Suprapubic skin (tissue), 4 donors: ENCODE data around the gene MIS12. TPM values are rescaled to one million over a fixed set of nuclear protein-coding genes. Genes with fewer than 3 reads are reported as not detected.
A peak's percentile ranks its signal among the peaks of the same experiment; 100 is the strongest.

Source experiments
- DNase-seq, 2 donors: peaks; one replicate each; pipeline ENCODE4 v3.0.0-alpha.2; 2019; ENCODE audit warnings: low spot score in 2 of 2
- H3K27ac ChIP-seq: fragments of 200-600 bp; sonication (generic); one replicate; pipeline ENCODE4 v1.5.1; 2019
- H3K27me3 ChIP-seq: fragments of 200-600 bp; sonication (generic); one replicate; pipeline ENCODE4 v1.5.1; 2019
- H3K36me3 ChIP-seq: fragments of 200-600 bp; sonication (generic); one replicate; pipeline ENCODE4 v1.5.1; 2019
- H3K4me1 ChIP-seq: fragments of 200-600 bp; sonication (generic); one replicate; pipeline ENCODE4 v1.5.1; 2019
- H3K4me3 ChIP-seq: fragments of 200-600 bp; sonication (generic); one replicate; pipeline ENCODE4 v1.5.1; 2019; ENCODE audit warnings: mild to moderate bottlenecking
- H3K9me3 ChIP-seq: fragments of 200-600 bp; sonication (generic); one replicate; pipeline ENCODE4 v1.5.1; 2019
- CTCF ChIP-seq, 2 donors: fragments of 200-600 bp in 1 of 2; fragments of 450-650 bp in 1 of 2; sonication (generic) in 1 of 2; IDR thresholded peaks; one replicate each; pipeline ENCODE4 v1.5.1; 2016 to 2019; ENCODE audit warnings: antibody characterized with exemption in 2 of 2, mild to moderate bottlenecking in 1 of 2, moderate library complexity in 1 of 2
- EP300 ChIP-seq: sonication (generic); formaldehyde crosslinking; IDR thresholded peaks from one replicate; pipeline ENCODE4 v1.6.1; 2017; ENCODE audit warnings: antibody characterized with exemption
- POLR2A ChIP-seq, 2 donors: fragments of 450-650 bp; IDR thresholded peaks; one replicate each; pipeline ENCODE4 v1.6.1; 2017; ENCODE audit warnings: antibody characterized with exemption in 2 of 2, mild to moderate bottlenecking in 2 of 2, moderate library complexity in 2 of 2
- POLR2AphosphoS5 ChIP-seq, 3 donors: sonication (generic); formaldehyde crosslinking; IDR thresholded peaks; one replicate each; pipeline ENCODE4 v1.6.1; 2017; ENCODE audit warnings: antibody characterized with exemption in 3 of 3
- WGBS: methylation state at CpG from one replicate; pipeline ENCODE4 v1.1.5; 2018; 5-methylcytosine and 5-hydroxymethylcytosine counted together
- total RNA-seq, 4 donors: library from RNA; depleted of rRNA; stranded (reverse); fragments of >200 nt; gene quantifications; one replicate each; pipeline ENCODE4 v1.1.0, GENCODE V29; 2016

MIS12 gene
- total RNA-seq, 4 donors from 2014 or later = 5.8 to 15.2 (median 8.1) TPM

- H3K27ac ChIP-seq = no peak overlapping the region
- DNase-seq = no peak
- H3K36me3 ChIP-seq = peaks cover 54% of the 10 kb centered on the region
- H3K9me3 ChIP-seq = no peaks in the 10 kb centered on the region
- H3K27me3 ChIP-seq = no peaks in the 10 kb centered on the region
- 98% methylated on average over 6 of the region's 6 CpGs for WGBS
- no peak overlapping the region for H3K4me3 ChIP-seq
- H3K4me1 ChIP-seq = peaks cover 5% of the 10 kb centered on the region
- TF ChIP-seq POLR2A (IDR thresholded peaks at IDR 0.05) (no peak), POLR2AphosphoS5 (IDR thresholded peaks at IDR 0.05) (no peak), CTCF (IDR thresholded peaks at IDR 0.05) (no peak), EP300 (no peak)
Measured at GRCh38 chr17:5443728-5444127, 42.6 kb upstream of the MIS12 start.

GRCh38 chr17:5444209-5444608, 42.2 kb upstream of the MIS12 start:
- Histone ChIP-seq H3K4me3 (no peak overlapping the region), H3K9me3 (no peaks in the 10 kb centered on the region), H3K36me3 (peaks cover 57% of the 10 kb centered on the region), H3K27ac (no peak overlapping the region), H3K27me3 (no peaks in the 10 kb centered on the region), H3K4me1 (peaks cover 5% of the 10 kb centered on the region)
- 87% methylated on average over 13 of the region's 22 CpGs for WGBS
- no peak for TF ChIP-seq CTCF (IDR thresholded peaks at IDR 0.05)
- no peak for TF ChIP-seq POLR2A (IDR thresholded peaks at IDR 0.05)
- no peak for TF ChIP-seq EP300
- DNase-seq = no peak

GRCh38 chr17:5446786-5447185, 39.6 kb upstream of the MIS12 start:
- 82% methylated on average over 8 of the region's 8 CpGs for WGBS
- TF ChIP-seq POLR2AphosphoS5 (IDR thresholded peaks at IDR 0.05) = no peak
- TF ChIP-seq EP300 = no peak
- TF ChIP-seq POLR2A (IDR thresholded peaks at IDR 0.05) = no peak
- TF ChIP-seq CTCF (IDR thresholded peaks at IDR 0.05) = no peak
- H3K36me3 ChIP-seq = peaks cover 79% of the 10 kb centered on the region
- H3K27me3 ChIP-seq = no peaks in the 10 kb centered on the region
- H3K27ac ChIP-seq = peak overlapping the region; percentile 7
- no peaks in the 10 kb centered on the region for H3K4me1 ChIP-seq
- no peaks in the 10 kb centered on the region for H3K9me3 ChIP-seq
- no peak overlapping the region for H3K4me3 ChIP-seq
- DNase-seq = no peak

- 81% methylated on average over 10 of the region's 10 CpGs for WGBS
- no peak for TF ChIP-seq POLR2A (IDR thresholded peaks at IDR 0.05)
- peaks cover 20% of the 10 kb centered on the region for H3K36me3 ChIP-seq
- H3K9me3 ChIP-seq = no peaks in the 10 kb centered on the region
- H3K4me1 ChIP-seq = peaks cover 31% of the 10 kb centered on the region
- DNase-seq = no peak
- H3K4me3 ChIP-seq = no peak overlapping the region
- no peak overlapping the region for H3K27ac ChIP-seq
- no peaks in the 10 kb centered on the region for H3K27me3 ChIP-seq
Measured at GRCh38 chr17:5464717-5465507, 21.5 kb upstream of the MIS12 start.

GRCh38 chr17:5466295-5466694, 20.1 kb upstream of the MIS12 start:
- Histone ChIP-seq H3K4me3 (no peak overlapping the region), H3K36me3 (peaks cover 10% of the 10 kb centered on the region), H3K27ac (no peak overlapping the region), H3K4me1 (peaks cover 31% of the 10 kb centered on the region), H3K27me3 (no peaks in the 10 kb centered on the region), H3K9me3 (no peaks in the 10 kb centered on the region)
- no peak for DNase-seq
- TF ChIP-seq POLR2A (IDR thresholded peaks at IDR 0.05) (no peak), CTCF (IDR thresholded peaks at IDR 0.05) (no peak), EP300 (no peak), POLR2AphosphoS5 (IDR thresholded peaks at IDR 0.05) (no peak)
- 92% methylated on average over 4 of the region's 4 CpGs for WGBS
